Prostate gland (tissue), 2 donors: Measurements from ENCODE around the gene ATP7B.

Source experiments
- CTCF ChIP-seq, 4 experiments: fragments of 200-600 bp in 2 of 4; fragments of 450-650 bp in 2 of 4; sonication (generic) in 2 of 4; IDR thresholded peaks; 1 replicate in 3 of 4; 2 replicates in 1 of 4; pipeline ENCODE4 v1.5.1; 2016 to 2019; ENCODE audit warnings: antibody characterized with exemption in 4 of 4, mild to moderate bottlenecking in 2 of 4, moderate library complexity in 2 of 4
- POLR2A ChIP-seq: fragments of 450-650 bp; IDR thresholded peaks from one replicate; pipeline ENCODE4 v1.6.1; 2016; ENCODE audit warnings: antibody characterized with exemption, mild to moderate bottlenecking
- POLR2AphosphoS5 ChIP-seq: sonication (generic); formaldehyde crosslinking; IDR thresholded peaks from one replicate; pipeline ENCODE4 v1.6.1; 2017; ENCODE audit warnings: antibody characterized with exemption

- no peak for TF ChIP-seq CTCF (IDR thresholded peaks at IDR 0.05)
- no peak for TF ChIP-seq POLR2A
- TF ChIP-seq POLR2AphosphoS5: no peak
These were observed 128.0 kb downstream of the ATP7B start for GRCh38 chr13:51883226-51883600.
